SU-DHL-6 (cell line): ENCODE measurements around the gene ABCG1.

Experiments
- CTCF ChIP-seq: fragments of 200-600 bp; sonication (generic); IDR thresholded peaks from one replicate; pipeline ENCODE4 v1.5.1; 2017; ENCODE audit warnings: antibody characterized with exemption, mild to moderate bottlenecking, low read length, moderate library complexity; ENCODE audit not compliant: insufficient read depth, poor library complexity, severe bottlenecking
- EZH2phosphoT487 ChIP-seq: fragments of 200-600 bp; sonication (generic), shearing (Covaris generic); conservative IDR thresholded peaks from 2 replicates; pipeline ENCODE4 v1.6.1; 2018; ENCODE audit warnings: mild to moderate bottlenecking, antibody characterized with exemption, low read length, moderate library complexity, mixed read lengths

- TF ChIP-seq CTCF: no peak
- TF ChIP-seq EZH2phosphoT487: no peak
Observed at GRCh38 chr21:42243026-42243425, 24.1 kb downstream of the ABCG1 start.
